ENCODE results near the gene CCDC171.

CCDC171 gene

DNA sequence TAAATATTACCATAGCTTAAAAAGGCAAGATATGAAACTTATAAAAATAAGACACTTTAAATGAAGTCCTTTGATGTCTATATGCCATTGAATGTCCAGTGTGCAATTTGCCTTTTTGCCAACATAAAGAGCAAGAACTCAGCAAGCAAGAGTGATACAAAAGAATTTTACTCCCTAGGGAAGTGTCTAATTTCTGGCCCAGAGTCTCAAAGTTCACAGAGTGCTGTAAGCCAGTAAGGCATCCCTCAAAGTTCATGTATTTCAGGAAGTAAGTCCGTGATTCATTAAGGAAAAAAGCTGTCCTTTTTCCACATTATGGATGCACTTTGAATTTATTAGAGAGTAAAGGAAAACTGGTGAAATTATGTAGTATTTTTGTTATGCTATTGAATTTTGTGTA, 185.2 kb downstream of the CCDC171 start:
- no peak overlapping the region for H3K4me3 ChIP-seq (ENCODE audit: control insufficient read depth, low read depth, low read length)
- TF ChIP-seq, protein P1, sequence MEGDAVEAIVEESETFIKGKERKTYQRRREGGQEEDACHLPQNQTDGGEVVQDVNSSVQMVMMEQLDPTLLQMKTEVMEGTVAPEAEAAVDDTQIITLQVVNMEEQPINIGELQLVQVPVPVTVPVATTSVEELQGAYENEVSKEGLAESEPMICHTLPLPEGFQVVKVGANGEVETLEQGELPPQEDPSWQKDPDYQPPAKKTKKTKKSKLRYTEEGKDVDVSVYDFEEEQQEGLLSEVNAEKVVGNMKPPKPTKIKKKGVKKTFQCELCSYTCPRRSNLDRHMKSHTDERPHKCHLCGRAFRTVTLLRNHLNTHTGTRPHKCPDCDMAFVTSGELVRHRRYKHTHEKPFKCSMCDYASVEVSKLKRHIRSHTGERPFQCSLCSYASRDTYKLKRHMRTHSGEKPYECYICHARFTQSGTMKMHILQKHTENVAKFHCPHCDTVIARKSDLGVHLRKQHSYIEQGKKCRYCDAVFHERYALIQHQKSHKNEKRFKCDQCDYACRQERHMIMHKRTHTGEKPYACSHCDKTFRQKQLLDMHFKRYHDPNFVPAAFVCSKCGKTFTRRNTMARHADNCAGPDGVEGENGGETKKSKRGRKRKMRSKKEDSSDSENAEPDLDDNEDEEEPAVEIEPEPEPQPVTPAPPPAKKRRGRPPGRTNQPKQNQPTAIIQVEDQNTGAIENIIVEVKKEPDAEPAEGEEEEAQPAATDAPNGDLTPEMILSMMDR (IDR thresholded peaks at IDR 0.05; ENCODE audit: control insufficient read depth, insufficient read depth, low read depth, low read length, missing control alignments) = no peak
- no peak for DNase-seq (ENCODE audit: low read depth)

DNA sequence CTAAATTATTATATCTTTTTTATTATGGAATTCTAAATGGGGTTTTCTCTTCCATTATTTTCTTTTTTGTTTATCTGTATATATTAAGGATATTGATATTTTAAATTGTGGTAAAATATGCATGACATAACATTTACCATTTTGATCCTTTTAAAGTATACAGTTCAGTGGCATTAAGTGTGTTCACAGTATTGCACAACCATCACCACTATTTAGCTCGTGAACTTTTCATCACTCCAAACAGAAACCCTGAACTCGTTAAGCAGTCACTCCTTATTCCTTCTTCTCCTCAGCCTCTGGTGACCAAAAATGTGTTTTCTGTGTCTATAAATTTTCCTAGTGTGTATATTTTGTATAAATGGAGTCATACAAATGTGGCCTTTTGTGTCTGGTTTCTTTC, 188.2 kb downstream of the CCDC171 start:
- TF ChIP-seq, protein P1 (IDR thresholded peaks at IDR 0.05; ENCODE audit: control insufficient read depth, insufficient read depth, low read depth, low read length, missing control alignments) = no peak
- H3K4me3 ChIP-seq (ENCODE audit: control insufficient read depth, low read depth, low read length) = no peak overlapping the region
- DNase-seq (ENCODE audit: low read depth) = no peak

DNA sequence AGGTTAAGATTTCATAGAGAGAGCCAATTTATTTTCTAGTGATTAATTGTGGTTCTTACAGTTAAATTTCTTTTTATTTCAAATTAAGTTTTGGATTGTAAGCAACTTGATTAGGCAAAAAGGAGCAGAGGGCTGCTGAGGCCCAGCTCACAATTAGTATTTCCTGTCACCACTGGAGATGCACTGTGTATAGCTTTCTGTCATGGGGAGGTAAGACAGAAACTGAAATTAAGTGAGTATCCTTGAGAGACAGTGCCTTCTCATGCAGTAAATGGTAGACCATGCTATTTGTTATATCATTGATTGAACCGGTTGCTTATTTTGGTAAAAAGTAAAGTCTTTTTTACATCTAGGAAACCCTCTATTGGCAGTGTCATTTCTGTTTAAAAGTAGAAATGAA, 190.7 kb downstream of the CCDC171 start:
- TF ChIP-seq, protein P1 (IDR thresholded peaks at IDR 0.05; ENCODE audit: control insufficient read depth, insufficient read depth, low read depth, low read length, missing control alignments) = no peak
- no peak overlapping the region for H3K4me3 ChIP-seq (ENCODE audit: control insufficient read depth, low read depth, low read length)
- DNase-seq (ENCODE audit: low read depth) = no peak

DNA sequence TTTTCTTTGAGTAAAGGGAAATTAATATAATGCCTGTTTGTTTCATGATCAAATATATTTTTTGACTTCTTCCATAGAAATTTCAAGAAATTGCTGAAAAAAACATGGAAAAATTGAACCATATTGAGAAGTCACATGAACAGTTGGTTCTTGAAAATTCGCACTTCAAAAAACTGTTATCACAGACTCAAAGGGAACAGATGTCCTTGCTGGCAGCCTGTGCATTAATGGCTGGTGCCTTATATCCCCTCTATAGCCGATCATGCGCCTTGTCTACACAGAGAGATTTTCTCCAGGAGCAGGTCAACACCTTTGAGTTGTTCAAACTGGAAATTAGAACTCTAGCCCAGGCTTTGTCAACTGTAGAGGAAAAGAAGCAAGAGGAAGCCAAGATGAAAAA, 191.4 kb downstream of the CCDC171 start:
- TF ChIP-seq, protein P1 (IDR thresholded peaks at IDR 0.05; ENCODE audit: control insufficient read depth, insufficient read depth, low read depth, low read length, missing control alignments) = no peak
- no peak overlapping the region for H3K4me3 ChIP-seq (ENCODE audit: control insufficient read depth, low read depth, low read length)
- no peak for DNase-seq (ENCODE audit: low read depth)

DNA sequence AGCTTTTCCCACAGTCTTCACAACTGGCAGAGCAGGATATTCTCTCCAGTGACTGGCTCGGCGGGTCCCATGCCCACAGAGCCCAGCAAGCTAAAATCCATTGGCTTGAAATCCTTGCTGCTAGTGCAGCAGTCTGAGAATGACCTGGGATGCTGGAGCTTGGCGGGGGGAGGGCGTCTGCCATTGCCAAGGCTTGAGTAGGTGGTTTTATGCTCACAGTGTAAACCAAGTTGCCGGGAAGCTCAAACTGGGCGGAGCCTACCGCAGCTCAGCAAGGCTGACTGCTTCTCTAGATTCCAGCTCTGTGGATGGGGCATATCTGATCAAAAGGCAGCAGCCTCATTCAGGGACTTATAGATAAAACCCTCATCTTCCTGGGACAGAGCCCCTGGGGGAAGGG, 194.1 kb downstream of the CCDC171 start:
- TF ChIP-seq, protein P1 (IDR thresholded peaks at IDR 0.05; ENCODE audit: control insufficient read depth, insufficient read depth, low read depth, low read length, missing control alignments) = no peak
- no peak overlapping the region for H3K4me3 ChIP-seq (ENCODE audit: control insufficient read depth, low read depth, low read length)
- no peak for DNase-seq (ENCODE audit: low read depth)

DNA sequence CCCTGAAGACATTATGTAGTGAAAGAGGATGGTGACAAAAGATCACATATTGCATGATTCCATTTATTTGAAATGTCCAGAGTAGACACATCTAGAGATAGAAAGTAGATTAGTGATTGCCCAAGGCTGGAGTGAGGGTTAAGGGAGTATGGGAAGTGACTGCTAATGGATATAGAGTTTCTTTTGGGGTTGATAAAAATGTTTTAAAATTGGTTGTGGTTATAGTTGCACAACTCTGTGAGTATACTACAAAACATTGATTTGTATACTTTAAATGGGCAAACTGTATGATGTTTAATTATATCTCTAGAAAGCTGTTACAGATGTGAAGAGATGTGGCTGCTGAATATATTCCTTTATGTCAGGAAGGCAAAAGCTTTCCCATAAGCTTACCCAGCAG, 202.8 kb downstream of the CCDC171 start:
- no peak for DNase-seq (ENCODE audit: low read depth)
- TF ChIP-seq, protein P1 (IDR thresholded peaks at IDR 0.05; ENCODE audit: control insufficient read depth, insufficient read depth, low read depth, low read length, missing control alignments) = no peak
- no peak overlapping the region for H3K4me3 ChIP-seq (ENCODE audit: control insufficient read depth, low read depth, low read length)

DNA sequence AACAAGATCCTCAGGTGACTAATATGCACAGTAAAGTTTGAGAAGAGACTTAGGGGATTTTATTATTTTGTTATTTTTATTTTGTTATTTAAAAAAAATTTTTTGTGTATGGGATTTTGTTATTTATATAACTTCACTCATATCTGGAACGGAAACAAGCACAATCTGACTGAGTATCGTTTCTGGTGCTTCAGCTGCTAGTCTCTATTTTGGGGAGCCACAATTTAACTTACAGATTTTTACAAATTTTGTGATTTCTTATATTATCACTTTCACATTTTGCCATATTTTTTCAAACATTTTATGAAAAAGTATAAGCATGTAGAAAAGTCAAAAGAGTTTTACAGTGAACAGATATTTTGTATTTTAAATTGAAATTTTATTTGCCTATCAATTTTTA, 208.7 kb downstream of the CCDC171 start:
- H3K4me3 ChIP-seq (ENCODE audit: control insufficient read depth, low read depth, low read length) = no peak overlapping the region
- TF ChIP-seq, protein P1 (IDR thresholded peaks at IDR 0.05; ENCODE audit: control insufficient read depth, insufficient read depth, low read depth, low read length, missing control alignments) = no peak
- no peak for DNase-seq (ENCODE audit: low read depth)

All from AG09309 (cell line).